PFSK-1 (cell line): ENCODE results near the gene ZNF25. TPM values are rescaled to one million over a fixed set of nuclear protein-coding genes. Genes with fewer than 3 reads are reported as not detected.

ENCODE experiments used
- FOXP2 ChIP-seq: optimal IDR thresholded peaks from 2 replicates; pipeline ENCODE3; 2011; ENCODE audit warnings: borderline replicate concordance, control low read depth, inconsistent platforms; ENCODE audit not compliant: insufficient read depth; ENCODE audit errors: extremely low read length, extremely low read depth
- POLR2AphosphoS5 ChIP-seq: IDR thresholded peaks from 2 replicates; pipeline ENCODE4 v1.6.1; 2012; ENCODE audit warnings: low read depth, mild to moderate bottlenecking, control low read depth, low read length, moderate library complexity
- REST ChIP-seq, 2 experiments: IDR thresholded peaks; 2 replicates each; pipeline versions ENCODE4 v1.6.1 to v1.8.0; 2011 to 2012; ENCODE audit warnings: low read depth in 2 of 2, low read length in 2 of 2, control low read depth in 1 of 2, inconsistent platforms in 1 of 2, mild to moderate bottlenecking in 1 of 2, moderate library complexity in 1 of 2; ENCODE audit not compliant: insufficient read depth in 1 of 2
- SIN3A ChIP-seq: IDR thresholded peaks from 2 replicates; pipeline ENCODE4 v1.6.1; 2012; ENCODE audit warnings: mild to moderate bottlenecking, low read length, moderate library complexity, borderline replicate concordance; ENCODE audit not compliant: insufficient read depth
- TAF1 ChIP-seq: IDR thresholded peaks from 2 replicates; pipeline ENCODE4 v1.6.1; 2012; ENCODE audit warnings: low read length, control low read depth, borderline replicate concordance; ENCODE audit not compliant: insufficient read depth
- polyA plus RNA-seq: library from polyadenylated mRNA; unstranded; fragments of >200 nt; gene quantifications from one replicate; pipeline ENCODE4 v1.2.1, GENCODE V29; 2012; ENCODE audit warnings: low read depth, missing spikeins; ENCODE audit not compliant: insufficient read length

The ZNF25 gene
- polyA plus RNA-seq = 1.9 TPM

DNA sequence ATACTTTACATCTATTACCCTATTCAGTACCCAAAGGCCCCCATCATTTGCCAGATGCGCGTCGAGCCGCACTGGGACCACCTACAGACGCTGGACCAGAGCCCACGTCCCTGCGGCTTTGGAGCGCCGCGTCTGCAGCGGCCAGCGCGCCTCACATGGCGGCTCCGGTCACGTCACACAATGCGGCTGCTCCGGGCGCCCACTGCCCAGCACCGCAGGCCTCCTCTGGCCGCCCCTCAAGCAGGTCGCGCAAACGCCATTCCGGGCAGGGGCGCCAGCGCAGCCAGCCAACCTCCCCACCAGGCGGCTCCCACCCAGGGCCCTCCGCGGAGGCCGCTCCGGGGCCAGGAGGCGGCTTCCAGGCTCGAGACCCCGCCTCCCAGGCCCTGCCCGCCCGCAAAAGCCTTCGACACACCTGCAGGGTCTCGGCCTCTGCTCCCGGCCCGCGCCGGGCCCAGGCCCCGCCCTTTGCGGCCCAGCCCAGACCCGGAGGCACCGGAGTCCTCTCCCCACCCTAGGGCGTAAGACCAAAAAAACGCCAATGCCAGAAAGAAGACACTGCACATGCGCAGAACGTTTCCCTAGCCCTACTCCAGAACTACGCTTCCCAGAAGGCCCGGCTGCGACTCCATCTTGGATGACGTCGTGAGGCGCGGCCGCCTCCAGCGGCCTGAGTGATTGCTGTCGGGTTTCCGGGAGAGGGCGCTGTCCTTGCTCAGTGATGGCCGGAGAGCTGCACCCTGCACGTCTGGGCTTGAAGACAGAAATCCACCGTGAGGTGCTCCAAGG is at the start of gene ZNF25:
Gene ZNF25, minus strand, starts transcription at position 557 of the 789 bp plus-strand sequence. CDS start 4,925 bp downstream, outside the sequence.
- TF ChIP-seq FOXP2 = peak; percentile 14
- peak; percentile 14; the same call in 1 of the 2 replicates for TF ChIP-seq TAF1
- TF ChIP-seq POLR2AphosphoS5 = peak; percentile 64
- TF ChIP-seq SIN3A = no peak
- no peak for TF ChIP-seq REST (IDR thresholded peaks at IDR 0.05; ENCODE audit: insufficient read depth in 1 of 2, low read depth in 2 of 2, low read length in 2 of 2)

DNA sequence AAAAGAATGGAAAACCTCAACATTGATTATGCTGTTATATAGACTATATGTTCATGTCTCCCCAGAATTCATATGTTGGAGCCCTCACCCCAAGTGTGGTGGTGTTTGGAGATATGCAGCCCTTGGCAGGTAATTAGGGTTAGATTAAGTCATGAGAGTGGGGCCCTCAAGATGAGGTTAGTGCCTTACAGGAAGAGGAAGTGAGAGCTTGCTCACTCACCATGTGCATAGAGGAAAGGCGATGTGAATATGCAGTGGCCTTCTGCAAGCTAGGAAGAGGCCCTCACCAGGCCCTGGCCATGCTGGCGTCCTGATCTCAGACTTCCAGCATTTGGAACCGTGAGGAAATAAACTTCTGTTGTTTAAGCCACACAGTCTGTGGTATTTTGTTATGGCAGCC is 48.8 kb upstream of the ZNF25 start:
- TF ChIP-seq FOXP2 (no peak), REST (IDR thresholded peaks at IDR 0.05; ENCODE audit: insufficient read depth in 1 of 2, low read depth in 2 of 2, low read length in 2 of 2) (no peak), SIN3A (no peak), POLR2AphosphoS5 (no peak), TAF1 (no peak)

DNA sequence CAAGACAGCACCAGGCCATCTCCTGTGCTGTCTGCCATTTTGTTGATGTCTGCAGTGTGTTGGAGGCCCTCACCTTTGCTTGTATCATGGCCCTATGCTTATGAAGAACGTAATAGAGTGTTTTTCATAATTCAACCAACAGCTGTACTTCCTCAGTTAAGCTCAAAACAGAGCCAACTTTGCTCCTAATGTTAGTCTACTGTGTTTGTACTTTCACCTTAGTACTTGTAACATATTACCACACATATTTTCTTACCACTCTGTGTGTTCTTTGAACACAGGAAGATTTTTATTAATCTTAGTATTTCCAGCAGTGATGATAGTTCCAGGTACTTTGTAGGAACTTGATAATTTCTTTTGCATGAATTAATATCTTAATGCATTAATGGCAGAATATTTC is 39.9 kb upstream of the ZNF25 start:
- TF ChIP-seq SIN3A = no peak
- no peak for TF ChIP-seq REST (IDR thresholded peaks at IDR 0.05; ENCODE audit: insufficient read depth in 1 of 2, low read depth in 2 of 2, low read length in 2 of 2)
- TF ChIP-seq TAF1 = no peak
- no peak for TF ChIP-seq POLR2AphosphoS5
- no peak for TF ChIP-seq FOXP2

- no peak for TF ChIP-seq REST (IDR thresholded peaks at IDR 0.05; ENCODE audit: insufficient read depth in 1 of 2, low read depth in 2 of 2, low read length in 2 of 2)
- no peak for TF ChIP-seq FOXP2
- no peak for TF ChIP-seq POLR2AphosphoS5
- no peak for TF ChIP-seq SIN3A
- no peak for TF ChIP-seq TAF1
Measured at GRCh38 chr10:38010119-38010903, 33.9 kb upstream of the ZNF25 start, which contains the start of gene ZNF33A. TSS of gene ZNF33A (plus strand) at chr10:38010675. CDS start at chr10:38012342, 1,667 bp downstream.
